Lower leg skin (tissue), 3 donors: Measurements from ENCODE around the gene TULP3.

ENCODE experiments used
- POLR2A ChIP-seq, 2 donors: fragments of 450-650 bp; IDR thresholded peaks; one replicate each; pipeline ENCODE4 v1.6.1; 2016 to 2017; ENCODE audit warnings: antibody characterized with exemption in 2 of 2, mild to moderate bottlenecking in 1 of 2, moderate library complexity in 1 of 2
- TF ChIP-seq, protein P1 (sequence below), 3 donors: fragments of 450-650 bp; IDR thresholded peaks; one replicate each; pipeline ENCODE4 v1.5.1; 2016; ENCODE audit warnings: antibody characterized with exemption in 3 of 3, mild to moderate bottlenecking in 3 of 3, moderate library complexity in 2 of 3

- TF ChIP-seq, protein P1, sequence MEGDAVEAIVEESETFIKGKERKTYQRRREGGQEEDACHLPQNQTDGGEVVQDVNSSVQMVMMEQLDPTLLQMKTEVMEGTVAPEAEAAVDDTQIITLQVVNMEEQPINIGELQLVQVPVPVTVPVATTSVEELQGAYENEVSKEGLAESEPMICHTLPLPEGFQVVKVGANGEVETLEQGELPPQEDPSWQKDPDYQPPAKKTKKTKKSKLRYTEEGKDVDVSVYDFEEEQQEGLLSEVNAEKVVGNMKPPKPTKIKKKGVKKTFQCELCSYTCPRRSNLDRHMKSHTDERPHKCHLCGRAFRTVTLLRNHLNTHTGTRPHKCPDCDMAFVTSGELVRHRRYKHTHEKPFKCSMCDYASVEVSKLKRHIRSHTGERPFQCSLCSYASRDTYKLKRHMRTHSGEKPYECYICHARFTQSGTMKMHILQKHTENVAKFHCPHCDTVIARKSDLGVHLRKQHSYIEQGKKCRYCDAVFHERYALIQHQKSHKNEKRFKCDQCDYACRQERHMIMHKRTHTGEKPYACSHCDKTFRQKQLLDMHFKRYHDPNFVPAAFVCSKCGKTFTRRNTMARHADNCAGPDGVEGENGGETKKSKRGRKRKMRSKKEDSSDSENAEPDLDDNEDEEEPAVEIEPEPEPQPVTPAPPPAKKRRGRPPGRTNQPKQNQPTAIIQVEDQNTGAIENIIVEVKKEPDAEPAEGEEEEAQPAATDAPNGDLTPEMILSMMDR (IDR thresholded peaks at IDR 0.05) = no peak
- no peak for TF ChIP-seq POLR2A (IDR thresholded peaks at IDR 0.05)
Measured at GRCh38 chr12:2941524-2941923, 50.8 kb downstream of the TULP3 start.
